Heart left ventricle (tissue), 16 donors: Measurements from ENCODE around the gene STAT3. TPM values are rescaled to one million over a fixed set of nuclear protein-coding genes. Genes with fewer than 3 reads are reported as not detected.

Source experiments
- ATAC-seq, 4 donors: fragments of 200-7000 bp; cut with Tn5 transposase; one replicate each; pipeline ENCODE4 v1.9.1; 2020 to 2022; ENCODE audit warnings: moderate library complexity in 4 of 4, mild to moderate bottlenecking in 3 of 4, moderate number of reproducible peaks in 1 of 4
- DNase-seq, 5 donors: peaks; one replicate each; pipeline ENCODE4 v3.0.0-alpha.2; 2020
- H3K27ac ChIP-seq, 12 donors: fragments of 200-600 bp; sonication (generic) in 4 of 12; one replicate each; pipeline versions ENCODE4 v1.5.0 to v1.8.0; 2016 to 2022; ENCODE audit warnings: mild to moderate bottlenecking in 2 of 12
- H3K27me3 ChIP-seq, 9 donors: fragments of 200-600 bp; sonication (generic) in 2 of 9; one replicate each; pipeline versions ENCODE4 v1.5.1 to v1.8.0; 2016 to 2022; ENCODE audit warnings: mild to moderate bottlenecking in 3 of 9
- H3K36me3 ChIP-seq, 9 donors: fragments of 200-600 bp; sonication (generic) in 2 of 9; one replicate each; pipeline versions ENCODE4 v1.5.0 to v1.8.0; 2018 to 2022; ENCODE audit warnings: mild to moderate bottlenecking in 2 of 9
- H3K4me1 ChIP-seq, 12 donors: fragments of 200-600 bp; sonication (generic) in 4 of 12; one replicate each; pipeline versions ENCODE4 v1.5.0 to v1.8.0; 2016 to 2022; ENCODE audit warnings: mild to moderate bottlenecking in 3 of 12
- H3K4me3 ChIP-seq, 12 donors: fragments of 200-600 bp; sonication (generic) in 4 of 12; one replicate each; pipeline versions ENCODE4 v1.5.0 to v1.8.0; 2017 to 2022; ENCODE audit warnings: mild to moderate bottlenecking in 9 of 12, moderate library complexity in 4 of 12
- H3K9me3 ChIP-seq, 12 donors: fragments of 200-600 bp; sonication (generic) in 4 of 12; one replicate each; pipeline versions ENCODE4 v1.5.0 to v1.8.0; 2016 to 2022; ENCODE audit warnings: mild to moderate bottlenecking in 1 of 12
- POLR2A ChIP-seq, 2 donors: fragments of 450-650 bp; IDR thresholded peaks; one replicate each; pipeline ENCODE4 v1.6.1; 2017; ENCODE audit warnings: antibody characterized with exemption in 2 of 2, mild to moderate bottlenecking in 2 of 2, moderate library complexity in 2 of 2
- WGBS, 4 donors: extraction: QIAGEN DNeasy Blood & Tissue Kit in 2 of 4; methylation state at CpG; one replicate each; pipeline versions ENCODE4 v1.1.5 to v1.1.7; 2013 to 2018; 5-methylcytosine and 5-hydroxymethylcytosine counted together
- intact Hi-C, 10 donors: fragments of 100-400 bp; cut with DNase I; formaldehyde crosslinking; loops; one replicate each; pipeline versions ENCODE4 v1.11.1 to v1.14.2; 2022
- polyA plus RNA-seq, 2 donors: library from polyadenylated mRNA; stranded (reverse); fragments of 200-250 nt; gene quantifications; one replicate each; pipeline ENCODE4 v1.2.3, GENCODE V29; 2013
- total RNA-seq, 9 donors: library from RNA; depleted of rRNA in 2 of 9; stranded (reverse); fragments of >200 nt in 2 of 9; fragmentation: NEBNext Ultra II Directional in 3 of 9; extraction: Animal tissue kit (Norgen Biotek cat#: 25700) in 3 of 9; gene quantifications; one replicate each; pipeline versions ENCODE4 v1.1.0 to v1.2.4, GENCODE V29; 2016 to 2023
- TF ChIP-seq, protein P1 (sequence below), 12 donors: fragments of 200-600 bp; sonication (generic) in 4 of 12; IDR thresholded peaks; one replicate each; pipeline versions ENCODE4 v1.5.0 to v1.8.0; 2018 to 2022; ENCODE audit warnings: antibody characterized with exemption in 12 of 12, mild to moderate bottlenecking in 5 of 12
- donor health status: ischemic (EF 13 %, LVEDD 7.1; RV severe dilation, severe dysfunction).
- donor health status: healthy with polysubstance abuse.
- donor health status: DM: no; HTN: yes; CAD: no.
- donor health status: DM: no; HTN: no; CAD: no.
- donor health status: ischemic (EF 25% LVEDD 6.9; RV normal size, moderate dysfunction).
- donor health status: ischemic (EF 25% LVEDD 5.7; RV mildly dilated, moderate dysfunction).
- donor health status: healthy.
- donor health status: DM: yes; HTN: yes; CAD: no.
- donor health status: ischemic (EF 35%, LVEDD 5.7; RV mildly dilated, moderate dysfunction).
- donor health status: nonischemic (EF 11% LVEDD 7.7; RV severe dilation, severe dysfunction).
- donor health status: DM: yes; HTN: yes; CAD: no.
- donor health status: PGD.
- donor health status: ischemic (EF 29% LVEDD 5.4; RV normal size, mild dysfunction).
- donor health status: nonischemic (EF 23%, LVEDD 6.1; RV moderate dilation, normal function).

The STAT3 gene
- total and polyA plus RNA-seq, 11 donors = 36.0 to 614 (median 148) TPM

DNA sequence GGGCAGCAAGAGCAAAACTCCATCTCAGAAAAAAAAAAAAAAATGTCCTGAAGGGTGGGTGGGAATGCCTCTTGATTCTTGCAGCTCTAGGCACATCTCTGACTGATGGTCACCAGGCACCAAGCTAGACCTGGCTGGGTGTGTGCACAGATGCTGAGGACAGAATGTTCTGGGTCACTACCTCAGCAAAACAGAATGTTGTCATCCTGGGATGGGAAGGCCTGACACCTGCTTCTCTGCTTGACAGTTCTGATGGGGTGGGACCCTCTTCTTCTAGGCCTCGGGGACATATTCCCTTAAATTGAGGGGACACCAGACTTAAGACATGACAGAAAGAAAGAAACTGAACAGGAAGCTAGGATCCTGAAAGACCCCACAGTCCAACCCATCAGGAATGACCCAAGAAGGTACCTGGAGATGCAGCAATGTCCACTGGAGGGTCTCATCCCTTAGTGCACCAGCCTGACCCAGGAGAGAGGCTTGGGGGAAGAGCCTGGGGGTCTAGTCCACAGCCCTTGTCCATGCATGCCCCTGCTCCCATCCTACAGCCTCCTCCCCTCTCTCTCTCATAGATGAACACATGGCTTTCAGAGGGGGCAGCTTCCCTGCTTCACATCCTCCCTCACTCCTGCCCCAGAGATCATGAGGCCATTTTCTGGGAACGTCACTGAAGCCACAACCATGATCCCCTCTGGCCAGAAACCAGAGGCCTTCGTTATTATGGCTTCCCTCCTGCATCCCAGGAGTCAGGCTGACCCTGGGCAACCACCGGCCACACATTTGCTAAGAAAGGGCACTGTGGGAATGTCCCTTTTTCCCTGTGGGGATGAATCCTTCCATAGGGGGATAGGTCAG, 108.2 kb downstream of the STAT3 start:
- H3K36me3 ChIP-seq = no peaks in the 10 kb centered on the region
- WGBS, 4 donors = 86 to 93% (median 88%) methylated on average over 4 of the region's 4 CpGs
- intact Hi-C loops = loop anchor here in 4 of 10 donors (5.0 to 10.0 kb wide), 4 partner anchors 53 to 95 kb away; partner anchors contain the start of genes GHDC (in 1 of the 4), HCRT (in 1 of the 4) and KCNH4 (in 1 of the 4)
- peaks cover 0 to 15% (median 9%) of the 10 kb centered on the region in 12 donors for H3K4me1 ChIP-seq
- H3K27ac ChIP-seq = no peak overlapping the region
- TF ChIP-seq, protein P1, sequence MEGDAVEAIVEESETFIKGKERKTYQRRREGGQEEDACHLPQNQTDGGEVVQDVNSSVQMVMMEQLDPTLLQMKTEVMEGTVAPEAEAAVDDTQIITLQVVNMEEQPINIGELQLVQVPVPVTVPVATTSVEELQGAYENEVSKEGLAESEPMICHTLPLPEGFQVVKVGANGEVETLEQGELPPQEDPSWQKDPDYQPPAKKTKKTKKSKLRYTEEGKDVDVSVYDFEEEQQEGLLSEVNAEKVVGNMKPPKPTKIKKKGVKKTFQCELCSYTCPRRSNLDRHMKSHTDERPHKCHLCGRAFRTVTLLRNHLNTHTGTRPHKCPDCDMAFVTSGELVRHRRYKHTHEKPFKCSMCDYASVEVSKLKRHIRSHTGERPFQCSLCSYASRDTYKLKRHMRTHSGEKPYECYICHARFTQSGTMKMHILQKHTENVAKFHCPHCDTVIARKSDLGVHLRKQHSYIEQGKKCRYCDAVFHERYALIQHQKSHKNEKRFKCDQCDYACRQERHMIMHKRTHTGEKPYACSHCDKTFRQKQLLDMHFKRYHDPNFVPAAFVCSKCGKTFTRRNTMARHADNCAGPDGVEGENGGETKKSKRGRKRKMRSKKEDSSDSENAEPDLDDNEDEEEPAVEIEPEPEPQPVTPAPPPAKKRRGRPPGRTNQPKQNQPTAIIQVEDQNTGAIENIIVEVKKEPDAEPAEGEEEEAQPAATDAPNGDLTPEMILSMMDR (IDR thresholded peaks at IDR 0.05) = no peak
- TF ChIP-seq POLR2A (IDR thresholded peaks at IDR 0.05) = no peak
- H3K27me3 ChIP-seq = no peaks in the 10 kb centered on the region
- DNase-seq (peak in 1 of 5 donors; percentile 14), ATAC-seq (no peak)
- no peak overlapping the region for H3K4me3 ChIP-seq
- no peaks in the 10 kb centered on the region for H3K9me3 ChIP-seq

DNA sequence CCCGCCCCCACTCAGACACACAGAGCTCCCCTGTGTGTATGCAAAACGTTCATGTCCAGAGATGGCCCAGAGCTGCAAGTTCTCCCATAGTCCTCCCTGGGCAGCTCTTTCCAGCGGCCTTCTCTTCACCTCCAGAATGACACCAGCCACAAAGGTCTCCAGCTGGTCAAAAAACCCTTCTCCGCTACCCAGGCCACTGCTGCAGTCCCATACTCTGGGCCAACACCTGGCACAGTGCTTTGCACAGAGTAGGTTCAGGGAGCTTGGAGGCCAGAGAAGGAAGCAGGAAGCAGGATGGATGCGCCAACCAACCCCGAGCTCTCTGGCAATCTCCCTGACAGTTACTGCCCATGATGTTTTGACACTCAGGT, 110.9 kb downstream of the STAT3 start:
- DNase-seq (no peak), ATAC-seq (peak in 2 of 4 donors; percentile 5 to 21)
- intact Hi-C loops = loop anchor here in 4 of 10 donors (2.0 to 10.0 kb wide), 4 partner anchors 50 to 93 kb away; partner anchors contain the start of genes HCRT (in 1 of the 4) and KCNH4 (in 1 of the 4)
- Histone ChIP-seq H3K4me1 (peaks cover 0 to 40% (median 24%) of the 10 kb centered on the region in 12 donors), H3K9me3 (no peaks in the 10 kb centered on the region), H3K4me3 (peak overlapping the region in 6 of 12 donors; percentile 83 to 99 (median 91)), H3K27me3 (no peaks in the 10 kb centered on the region), H3K36me3 (no peaks in the 10 kb centered on the region), H3K27ac (peak overlapping the region in 10 of 12 donors; percentile 83 to 94 (median 92))
- WGBS, 4 donors = 55 to 62% (median 62%) methylated on average over 6 of the region's 6 CpGs
- TF ChIP-seq, protein P1 (IDR thresholded peaks at IDR 0.05) = no peak
- no peak for TF ChIP-seq POLR2A (IDR thresholded peaks at IDR 0.05)

DNA sequence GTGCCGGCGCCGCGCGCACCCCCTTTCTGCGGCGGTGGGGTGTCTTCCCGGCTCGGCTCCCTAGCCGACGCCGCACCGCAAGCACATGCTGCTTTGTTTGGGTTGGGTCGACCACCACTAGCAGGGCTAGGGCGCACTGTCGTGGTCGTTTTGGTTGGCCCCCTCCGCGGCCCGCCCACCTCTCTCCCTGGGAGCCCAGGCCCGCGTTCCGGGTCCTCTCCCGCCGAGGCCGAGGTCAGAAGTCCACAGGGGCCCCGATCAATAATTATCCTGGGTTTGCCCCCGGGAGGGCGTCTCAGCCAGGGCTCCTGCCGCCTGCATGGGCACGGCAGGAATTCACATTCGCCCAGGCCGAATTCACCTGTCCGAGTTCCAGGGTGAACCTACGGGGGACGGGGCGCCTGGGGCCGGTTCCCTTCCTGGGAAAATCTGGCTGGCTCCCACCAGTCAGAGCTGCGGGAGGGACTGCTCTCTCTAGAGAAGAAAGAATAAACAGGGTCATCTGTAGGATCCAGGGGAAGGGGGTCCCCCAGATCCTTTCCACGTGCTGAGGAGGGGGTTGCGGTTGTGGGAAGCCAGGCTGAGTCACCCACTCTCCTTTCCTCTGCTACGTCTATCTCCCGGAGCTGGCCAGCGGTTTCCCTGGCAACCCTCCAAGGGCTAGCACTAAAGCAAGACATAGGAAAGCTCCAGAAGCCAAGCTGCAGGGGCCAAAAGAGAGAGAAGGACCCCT, 111.5 kb downstream of the STAT3 start:
- Histone ChIP-seq H3K9me3 (no peaks in the 10 kb centered on the region), H3K36me3 (no peaks in the 10 kb centered on the region), H3K4me3 (peak overlapping the region; percentile 70 to 99 (median 90)), H3K27me3 (no peaks in the 10 kb centered on the region), H3K4me1 (peaks cover 0 to 45% (median 25%) of the 10 kb centered on the region in 12 donors), H3K27ac (peak overlapping the region; percentile 72 to 94 (median 90))
- intact Hi-C loops = loop anchor here in 4 of 10 donors (2.0 to 10.0 kb wide), 4 partner anchors 49 to 92 kb away; partner anchors contain the start of genes HCRT (in 1 of the 4) and KCNH4 (in 1 of the 4)
- ATAC-seq (peak; percentile 24 to 73 (median 54)), DNase-seq (peak; percentile 76 to 87 (median 82))
- WGBS, 4 donors = 1 to 5% (median 2%) methylated on average over 14 to 44 of the region's 44 CpGs
- TF ChIP-seq POLR2A (IDR thresholded peaks at IDR 0.05) = peak in 1 of 2 donors; percentile 39
- TF ChIP-seq, protein P1 (IDR thresholded peaks at IDR 0.05) = no peak
